ENCODE measurements around the gene CDC6. TPM values are rescaled to one million over a fixed set of nuclear protein-coding genes. Genes with fewer than 3 reads are reported as not detected.

Gene CDC6
- total RNA-seq, 1 experiment from 2014 or later, result 567 TPM

GRCh38 chr17:40326014-40326831 lies 38.5 kb downstream of the CDC6 start:
- Mint-ChIP-seq H3K27me3 (ENCODE audit: unreplicated experiment) (no peaks in the 10 kb centered on the region), H3K4me3 (ENCODE audit: low read depth, unreplicated experiment) (no peak overlapping the region), H3K27ac (ENCODE audit: unreplicated experiment) (peak overlapping the region; percentile 8), H3K9me3 (ENCODE audit: low read depth, unreplicated experiment) (no peaks in the 10 kb centered on the region), H3K4me1 (ENCODE audit: low read depth, unreplicated experiment) (peaks cover 93% of the 10 kb centered on the region), H3K36me3 (ENCODE audit: insufficient read depth, unreplicated experiment) (peaks cover 43% of the 10 kb centered on the region)
- intact Hi-C loops (cut with micrococcal nuclease; ENCODE audit: unreplicated experiment), result no loop called here
- DNase-seq, result no peak
- no TSS peak for BruUV-seq (replicated peaks)
- CTCF ChIA-PET, result interaction anchor here (0.6 to 36.5 kb wide), 9 partner anchors 14 to 702 kb away, joined by 3 to 1520 read pairs (median 4); partner anchors contain the start of genes GJD3, MSL1 and RARA
- no peak for TF ChIP-seq CTCF (IDR thresholded peaks at IDR 0.05; ENCODE audit: unreplicated experiment)

GRCh38 chr17:40326832-40327199 lies 39.1 kb downstream of the CDC6 start:
- TF ChIP-seq CTCF (IDR thresholded peaks at IDR 0.05; ENCODE audit: unreplicated experiment), result no peak
- Mint-ChIP-seq H3K27ac (ENCODE audit: unreplicated experiment) (no peak overlapping the region), H3K36me3 (ENCODE audit: insufficient read depth, unreplicated experiment) (peaks cover 43% of the 10 kb centered on the region), H3K27me3 (ENCODE audit: unreplicated experiment) (no peaks in the 10 kb centered on the region), H3K4me3 (ENCODE audit: low read depth, unreplicated experiment) (no peak overlapping the region), H3K9me3 (ENCODE audit: low read depth, unreplicated experiment) (no peaks in the 10 kb centered on the region), H3K4me1 (ENCODE audit: low read depth, unreplicated experiment) (peaks cover 93% of the 10 kb centered on the region)
- no TSS peak for BruUV-seq (replicated peaks)
- CTCF ChIA-PET, result interaction anchor here (0.5 to 36.5 kb wide), 7 partner anchors 15 to 289 kb away, joined by 3 to 1520 read pairs (median 6); partner anchors contain the start of genes GJD3, RARA and TOP2A
- intact Hi-C loops (cut with micrococcal nuclease; ENCODE audit: unreplicated experiment), result no loop called here
- no peak for DNase-seq

- H3K4me3 Mint-ChIP-seq (ENCODE audit: low read depth, unreplicated experiment), result no peak overlapping the region
- H3K9me3 Mint-ChIP-seq (ENCODE audit: low read depth, unreplicated experiment), result no peaks in the 10 kb centered on the region
- DNase-seq, result no peak
- BruUV-seq (replicated peaks), result no TSS peak
- H3K27ac Mint-ChIP-seq (ENCODE audit: unreplicated experiment), result no peak overlapping the region
- peaks cover 43% of the 10 kb centered on the region for H3K36me3 Mint-ChIP-seq (ENCODE audit: insufficient read depth, unreplicated experiment)
- no peaks in the 10 kb centered on the region for H3K27me3 Mint-ChIP-seq (ENCODE audit: unreplicated experiment)
- intact Hi-C loops (cut with micrococcal nuclease; ENCODE audit: unreplicated experiment), result no loop called here
- H3K4me1 Mint-ChIP-seq (ENCODE audit: low read depth, unreplicated experiment), result peaks cover 93% of the 10 kb centered on the region
- TF ChIP-seq CTCF (IDR thresholded peaks at IDR 0.05; ENCODE audit: unreplicated experiment), result no peak
- CTCF ChIA-PET, result interaction anchor here (0.5 to 36.5 kb wide), 8 partner anchors 15 to 147 kb away, joined by 3 to 1520 read pairs (median 6); partner anchors contain the start of genes GJD3, RARA and TOP2A
Observed at GRCh38 chr17:40327244-40327729, 39.6 kb downstream of the CDC6 start.

- no peak for TF ChIP-seq CTCF (IDR thresholded peaks at IDR 0.05; ENCODE audit: unreplicated experiment)
- CTCF ChIA-PET, result interaction anchor here (1.0 to 36.5 kb wide), 6 partner anchors 16 to 148 kb away, joined by 3 to 1520 read pairs (median 7); partner anchors contain the start of genes GJD3 and RARA
- intact Hi-C loops (cut with micrococcal nuclease; ENCODE audit: unreplicated experiment), result no loop called here
- no peaks in the 10 kb centered on the region for H3K27me3 Mint-ChIP-seq (ENCODE audit: unreplicated experiment)
- H3K4me3 Mint-ChIP-seq (ENCODE audit: low read depth, unreplicated experiment), result no peak overlapping the region
- H3K9me3 Mint-ChIP-seq (ENCODE audit: low read depth, unreplicated experiment), result no peaks in the 10 kb centered on the region
- H3K36me3 Mint-ChIP-seq (ENCODE audit: insufficient read depth, unreplicated experiment), result peaks cover 43% of the 10 kb centered on the region
- no peak for DNase-seq
- H3K4me1 Mint-ChIP-seq (ENCODE audit: low read depth, unreplicated experiment), result peaks cover 93% of the 10 kb centered on the region
- no peak overlapping the region for H3K27ac Mint-ChIP-seq (ENCODE audit: unreplicated experiment)
- BruUV-seq (replicated peaks), result no TSS peak
Observed at GRCh38 chr17:40327735-40328385, 40.2 kb downstream of the CDC6 start.
